ENCODE measurements around the gene EMC6. TPM values are rescaled to one million over a fixed set of nuclear protein-coding genes. Genes with fewer than 3 reads are reported as not detected.

EMC6 gene
- total RNA-seq: 10 to 100 TPM; 21.1 to 60.8 (median 38.2) TPM

GRCh38 chr17:3668279-3669084 lies at the start of gene EMC6, which contains the start of gene TAX1BP3:
EMC6 (plus strand) TSS chr17:3668812; CDS start chr17:3669147, 335 bp downstream.
TAX1BP3 (minus strand) TSS chr17:3668578; CDS start chr17:3668526, 52 bp downstream.
- in situ Hi-C loops (cut with MboI; ENCODE audit: low pct_unique_long_range_greater_than_20kb in 2 of 9, low sequenced_read_pairs in 9 of 9, unreplicated experiment in 9 of 9): loop anchor here in 1 of 9 experiments (25.0 kb wide), 1 partner anchor 106 kb away; the partner anchor contains the start of gene TRPV3
- Histone ChIP-seq H3K4me1 (replicated peaks in 1 of 2) (peaks cover 11 to 13% of the 10 kb centered on the region in 2 donors), H3K27ac (peak within 1 kb of the TSS; percentile 89 to 95), H3K4me3 (peak within 1 kb of the TSS; percentile 73 to 96 (median 90))
- 0 to 3% (median 0%) methylated on average over 1 to 16 of the region's 89 CpGs; no CpG with 5 or more reads in 4 of the 10 experiments for WGBS, 10 experiments
- peak; percentile 74 to 95 (median 92) for ATAC-seq (replicated peaks in 6 of 8)

GRCh38 chr17:3621146-3621720 lies 47.4 kb upstream of the EMC6 start:
- Histone ChIP-seq H3K27ac (no peak overlapping the region), H3K4me3 (no peak overlapping the region), H3K4me1 (replicated peaks in 1 of 2) (no peaks in the 10 kb centered on the region)
- ATAC-seq (replicated peaks in 6 of 8): no peak
- in situ Hi-C loops (cut with MboI; ENCODE audit: low pct_unique_long_range_greater_than_20kb in 2 of 9, low sequenced_read_pairs in 9 of 9, unreplicated experiment in 9 of 9): no loop called here
- 92 to 100% (median 100%) methylated on average over 1 to 4 of the region's 8 CpGs; no CpG with 5 or more reads in 4 of the 10 experiments for WGBS, 10 experiments

- in situ Hi-C loops (cut with MboI; ENCODE audit: low pct_unique_long_range_greater_than_20kb in 2 of 9, low sequenced_read_pairs in 9 of 9, unreplicated experiment in 9 of 9): no loop called here
- no peak for ATAC-seq (replicated peaks in 6 of 8)
- H3K4me1 ChIP-seq (replicated peaks in 1 of 2): no peaks in the 10 kb centered on the region
- H3K27ac ChIP-seq: no peak overlapping the region
- no peak overlapping the region for H3K4me3 ChIP-seq
- 100% methylated on average over 1 to 3 of the region's 16 CpGs; no CpG with 5 or more reads in 5 of the 10 experiments for WGBS, 10 experiments
These were observed 45.5 kb upstream of the EMC6 start for GRCh38 chr17:3622977-3623594.

- WGBS, 10 experiments: 46 to 100% (median 87%) methylated on average over 1 to 14 of the region's 16 CpGs
- in situ Hi-C loops (cut with MboI; ENCODE audit: low pct_unique_long_range_greater_than_20kb in 2 of 9, low sequenced_read_pairs in 9 of 9, unreplicated experiment in 9 of 9): loop anchor here in 4 of 9 experiments (25.0 kb wide), 2 partner anchors 590 to 790 kb away; no protein-coding TSS in a partner anchor
These were observed 41.5 kb upstream of the EMC6 start for GRCh38 chr17:3626831-3627768.

GRCh38 chr17:3627769-3628167 lies 40.8 kb upstream of the EMC6 start:
- 86 to 100% (median 97%) methylated on average over 1 to 8 of the region's 11 CpGs; no CpG with 5 or more reads in 4 of the 10 experiments for WGBS, 10 experiments
- Histone ChIP-seq H3K4me3 (no peak overlapping the region), H3K27ac (no peak overlapping the region), H3K4me1 (replicated peaks in 1 of 2) (no peaks in the 10 kb centered on the region)
- in situ Hi-C loops (cut with MboI; ENCODE audit: low pct_unique_long_range_greater_than_20kb in 2 of 9, low sequenced_read_pairs in 9 of 9, unreplicated experiment in 9 of 9): loop anchor here in 4 of 9 experiments (25.0 kb wide), 2 partner anchors 590 to 790 kb away; no protein-coding TSS in a partner anchor
- ATAC-seq (replicated peaks in 6 of 8): peak in 2 of 8 experiments; percentile 13 to 27

More at GRCh38 chr17:3626831-3627768, 41.5 kb upstream of the EMC6 start:
- H3K27ac ChIP-seq: no peak overlapping the region
- peak in 2 of 8 experiments; percentile 15 to 25 for ATAC-seq (replicated peaks in 6 of 8)
- H3K4me3 ChIP-seq: no peak overlapping the region
- no peaks in the 10 kb centered on the region for H3K4me1 ChIP-seq (replicated peaks in 1 of 2)

- in situ Hi-C loops (cut with MboI; ENCODE audit: low pct_unique_long_range_greater_than_20kb in 2 of 9, low sequenced_read_pairs in 9 of 9, unreplicated experiment in 9 of 9): loop anchor here in 4 of 9 experiments (25.0 kb wide), 2 partner anchors 593 to 793 kb away; no protein-coding TSS in a partner anchor
- Histone ChIP-seq H3K27ac (no peak overlapping the region), H3K4me3 (no peak overlapping the region), H3K4me1 (replicated peaks in 1 of 2) (peaks cover 4 to 5% of the 10 kb centered on the region in 2 donors)
- 87 to 100% (median 100%) methylated on average over 1 to 10 of the region's 10 CpGs; no CpG with 5 or more reads in 2 of the 10 experiments for WGBS, 10 experiments
- no peak for ATAC-seq (replicated peaks in 6 of 8)
These were observed 37.8 kb upstream of the EMC6 start for GRCh38 chr17:3630781-3631180.

- Histone ChIP-seq H3K27ac (no peak overlapping the region), H3K4me3 (no peak overlapping the region), H3K4me1 (replicated peaks in 1 of 2) (peaks cover 4 to 7% of the 10 kb centered on the region in 2 donors)
- no peak for ATAC-seq (replicated peaks in 6 of 8)
- in situ Hi-C loops (cut with MboI; ENCODE audit: low pct_unique_long_range_greater_than_20kb in 2 of 9, low sequenced_read_pairs in 9 of 9, unreplicated experiment in 9 of 9): loop anchor here in 4 of 9 experiments (25.0 kb wide), 2 partner anchors 595 to 795 kb away; no protein-coding TSS in a partner anchor
- WGBS, 10 experiments: 50 to 100% (median 94%) methylated on average over 1 to 7 of the region's 7 CpGs; no CpG with 5 or more reads in 4 of the 10 experiments
These were observed 36.3 kb upstream of the EMC6 start for GRCh38 chr17:3632287-3632686.

GRCh38 chr17:3635474-3636153 lies 33.0 kb upstream of the EMC6 start:
- H3K4me1 ChIP-seq (replicated peaks in 1 of 2): peaks cover 4 to 9% of the 10 kb centered on the region in 2 donors
- peak overlapping the region; percentile 83 to 97 (median 92) for H3K4me3 ChIP-seq
- H3K27ac ChIP-seq: peak overlapping the region; percentile 98 to 99
- in situ Hi-C loops (cut with MboI; ENCODE audit: low pct_unique_long_range_greater_than_20kb in 2 of 9, low sequenced_read_pairs in 9 of 9, unreplicated experiment in 9 of 9): loop anchor here in 4 of 9 experiments (25.0 kb wide), 2 partner anchors 598 to 798 kb away; no protein-coding TSS in a partner anchor
- WGBS, 10 experiments: no CpG with 5 or more reads among the region's 38 CpGs
- ATAC-seq (replicated peaks in 6 of 8): peak in 2 of 8 experiments; percentile 1 to 2

GRCh38 chr17:3636154-3636907 lies 32.3 kb upstream of the EMC6 start, which contains the start of the genes CTNS and SHPK:
CTNS (plus strand) TSS chr17:3636760; CDS start chr17:3640207, 3,447 bp downstream.
SHPK (minus strand) TSS chr17:3636250; CDS start chr17:3636219, 31 bp downstream.
- Histone ChIP-seq H3K27ac (peak within 1 kb of the TSS; percentile 98 to 99), H3K4me1 (replicated peaks in 1 of 2) (peaks cover 4 to 9% of the 10 kb centered on the region in 2 donors), H3K4me3 (peak within 1 kb of the TSS; percentile 83 to 97 (median 92))
- peak; percentile 89 to 98 (median 96) for ATAC-seq (replicated peaks in 6 of 8)
- WGBS, 10 experiments: 12% methylated on average over 5 of the region's 68 CpGs; no CpG with 5 or more reads in 9 of the 10 experiments
- in situ Hi-C loops (cut with MboI; ENCODE audit: low pct_unique_long_range_greater_than_20kb in 2 of 9, low sequenced_read_pairs in 9 of 9, unreplicated experiment in 9 of 9): loop anchor here in 4 of 9 experiments (25.0 kb wide), 2 partner anchors 599 to 799 kb away; no protein-coding TSS in a partner anchor

GRCh38 chr17:3636908-3637373 lies 31.7 kb upstream of the EMC6 start:
- peak in 5 of 8 experiments; percentile 1 to 13 (median 6) for ATAC-seq (replicated peaks in 6 of 8)
- in situ Hi-C loops (cut with MboI; ENCODE audit: low pct_unique_long_range_greater_than_20kb in 2 of 9, low sequenced_read_pairs in 9 of 9, unreplicated experiment in 9 of 9): loop anchor here in 4 of 9 experiments (25.0 kb wide), 2 partner anchors 600 to 800 kb away; no protein-coding TSS in a partner anchor
- H3K27ac ChIP-seq: peak overlapping the region in 1 of 2 donors; percentile 99
- 0 to 6% (median 0%) methylated on average over 1 to 16 of the region's 31 CpGs; no CpG with 5 or more reads in 2 of the 10 experiments for WGBS, 10 experiments
- H3K4me1 ChIP-seq (replicated peaks in 1 of 2): peaks cover 4 to 9% of the 10 kb centered on the region in 2 donors
- H3K4me3 ChIP-seq: peak overlapping the region; percentile 83 to 97 (median 92)
